Testis (tissue), 2 donors: Measurements from ENCODE around the gene WSB1.

Source experiments
- POLR2A ChIP-seq: fragments of 450-650 bp; IDR thresholded peaks from one replicate; pipeline ENCODE4 v1.6.1; 2017; ENCODE audit warnings: antibody characterized with exemption, mild to moderate bottlenecking, moderate library complexity
- TF ChIP-seq, protein P1 (sequence below), 3 experiments: fragments of 450-650 bp in 2 of 3; fragments of 200-600 bp in 1 of 3; sonication (generic) in 1 of 3; IDR thresholded peaks; one replicate each; pipeline ENCODE4 v1.5.1; 2016 to 2019; ENCODE audit warnings: antibody characterized with exemption in 3 of 3, mild to moderate bottlenecking in 2 of 3, moderate library complexity in 1 of 3

DNA sequence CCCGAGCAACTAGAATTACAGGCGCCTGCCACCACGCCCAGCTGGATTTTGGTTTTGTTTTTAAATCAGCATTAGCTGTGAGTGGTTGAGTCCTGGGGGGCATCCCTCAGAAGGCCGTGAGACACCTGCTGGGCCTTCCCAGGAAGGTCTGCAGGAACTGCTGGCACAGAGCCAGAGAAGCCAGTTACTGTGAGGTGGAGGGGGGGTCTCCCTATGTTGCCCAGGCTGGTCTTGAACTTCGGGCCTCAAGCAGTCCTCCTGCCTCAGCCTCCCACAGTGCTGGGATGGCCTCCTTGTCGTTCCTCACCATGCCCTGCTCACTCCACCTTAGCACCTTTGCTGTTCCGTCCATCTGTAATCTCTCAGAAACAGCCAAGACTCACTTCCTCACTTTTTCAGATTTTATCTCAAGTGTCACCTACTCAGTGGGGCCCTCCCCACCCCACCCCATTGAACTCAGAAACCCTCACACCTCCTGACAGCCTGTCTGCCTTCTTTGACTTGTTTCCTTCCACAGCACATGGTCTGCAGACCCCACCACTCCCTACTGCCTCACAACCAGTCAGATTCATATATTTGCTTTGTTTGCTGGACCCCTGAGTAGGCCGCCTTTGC is 62.3 kb downstream of the WSB1 start:
- TF ChIP-seq, protein P1, sequence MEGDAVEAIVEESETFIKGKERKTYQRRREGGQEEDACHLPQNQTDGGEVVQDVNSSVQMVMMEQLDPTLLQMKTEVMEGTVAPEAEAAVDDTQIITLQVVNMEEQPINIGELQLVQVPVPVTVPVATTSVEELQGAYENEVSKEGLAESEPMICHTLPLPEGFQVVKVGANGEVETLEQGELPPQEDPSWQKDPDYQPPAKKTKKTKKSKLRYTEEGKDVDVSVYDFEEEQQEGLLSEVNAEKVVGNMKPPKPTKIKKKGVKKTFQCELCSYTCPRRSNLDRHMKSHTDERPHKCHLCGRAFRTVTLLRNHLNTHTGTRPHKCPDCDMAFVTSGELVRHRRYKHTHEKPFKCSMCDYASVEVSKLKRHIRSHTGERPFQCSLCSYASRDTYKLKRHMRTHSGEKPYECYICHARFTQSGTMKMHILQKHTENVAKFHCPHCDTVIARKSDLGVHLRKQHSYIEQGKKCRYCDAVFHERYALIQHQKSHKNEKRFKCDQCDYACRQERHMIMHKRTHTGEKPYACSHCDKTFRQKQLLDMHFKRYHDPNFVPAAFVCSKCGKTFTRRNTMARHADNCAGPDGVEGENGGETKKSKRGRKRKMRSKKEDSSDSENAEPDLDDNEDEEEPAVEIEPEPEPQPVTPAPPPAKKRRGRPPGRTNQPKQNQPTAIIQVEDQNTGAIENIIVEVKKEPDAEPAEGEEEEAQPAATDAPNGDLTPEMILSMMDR (IDR thresholded peaks at IDR 0.05), result no peak
- TF ChIP-seq POLR2A, result no peak
